HG02642 (cell line): ENCODE results near the gene STX5.
"Not testable (repeated sequence)": the region's sequence is repeated elsewhere in the genome, so short reads cannot be mapped to it uniquely, and the experiment has no call there.

Source experiments
- ATAC-seq: cut with Tn5 transposase; IDR thresholded peaks from one replicate; pipeline ENCODE4 v1.9.1; 2021; ENCODE audit warnings: mild to moderate bottlenecking; ENCODE audit not compliant: unreplicated experiment, poor library complexity

STX5 gene

GRCh38 chr11:62854825-62855570, 23.1 kb upstream of the STX5 start:
- ATAC-seq, result no peak

GRCh38 chr11:62854013-62854824, 22.4 kb upstream of the STX5 start:
- ATAC-seq, result no peak

GRCh38 chr11:62853279-62853965, 21.6 kb upstream of the STX5 start:
- ATAC-seq, result no peak

DNA sequence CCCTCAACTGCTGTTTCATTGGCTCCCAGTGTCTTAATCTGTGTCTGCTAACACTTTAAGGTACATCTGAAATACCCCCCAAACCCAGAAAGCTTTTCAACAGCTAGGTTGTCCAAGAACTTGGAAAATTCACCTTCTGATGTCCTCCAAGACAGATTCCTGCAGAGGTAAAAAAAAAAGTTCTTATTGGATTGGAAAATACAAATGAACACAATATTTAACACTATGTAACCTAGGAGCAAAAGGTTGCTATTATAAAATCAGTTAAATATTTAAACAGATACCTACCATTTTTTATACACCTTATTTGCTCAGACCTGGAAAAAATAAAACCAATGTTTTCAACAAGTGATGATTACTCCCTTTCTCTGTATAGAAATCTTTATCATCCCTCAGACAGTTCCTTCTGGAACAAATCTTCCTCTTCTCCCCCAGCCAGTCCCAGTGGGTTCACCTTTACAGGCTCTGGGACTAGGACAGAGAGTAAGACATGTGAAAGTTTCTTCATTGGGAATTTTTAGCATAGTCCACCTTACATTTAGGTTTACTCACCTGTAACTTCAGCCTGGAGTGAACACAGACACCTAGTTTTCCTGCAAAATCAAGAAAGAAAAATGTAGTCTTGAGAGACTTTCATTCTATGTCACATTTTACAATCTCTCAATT, 20.8 kb upstream of the STX5 start:
- no peak for ATAC-seq

GRCh38 chr11:62851807-62852522, 20.1 kb upstream of the STX5 start:
- ATAC-seq, result no peak

DNA sequence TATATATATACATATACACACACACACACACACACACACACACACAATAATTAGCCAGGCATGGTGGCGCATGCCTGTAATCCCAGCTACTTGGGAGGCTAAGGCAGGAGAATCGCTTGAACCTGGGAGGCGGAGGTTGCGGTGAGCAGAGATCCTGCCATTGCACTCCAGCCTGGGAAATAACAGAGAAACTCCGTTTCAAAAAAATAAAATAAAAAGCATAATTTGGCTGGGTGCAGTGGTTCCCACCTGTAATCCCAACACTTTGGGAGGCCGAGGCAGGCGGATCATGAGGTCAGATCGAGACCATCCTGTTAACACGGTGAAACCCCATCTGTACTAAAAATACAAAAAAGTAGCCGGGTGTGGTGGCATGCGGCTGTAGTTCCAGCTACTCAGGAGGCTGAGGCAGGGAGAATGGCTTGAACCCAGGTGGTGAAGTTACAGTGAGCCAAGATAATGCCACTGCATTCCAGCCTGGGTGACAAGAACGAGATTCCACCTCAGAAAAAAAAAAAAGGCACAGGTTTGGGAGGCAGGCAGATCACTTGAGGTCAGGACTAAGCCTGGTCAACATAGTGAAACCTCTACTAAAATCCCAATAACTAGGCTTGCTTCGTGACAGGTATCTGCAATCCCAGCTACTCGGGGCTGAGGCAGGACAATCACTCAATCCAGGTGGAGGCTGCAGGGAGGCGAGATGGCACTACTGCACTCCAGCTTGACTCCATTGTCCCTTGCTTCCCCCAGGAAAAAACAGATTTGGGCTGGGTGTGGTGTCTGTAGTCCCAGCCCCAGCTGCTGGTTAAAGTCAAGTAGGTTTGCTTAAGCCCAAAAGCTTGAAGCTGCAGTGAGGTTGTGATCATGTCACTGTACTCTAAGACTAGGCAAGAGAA, 19.3 kb upstream of the STX5 start:
- ATAC-seq, result no peak

GRCh38 chr11:62847767-62848314, 16.0 kb upstream of the STX5 start:
- no peak for ATAC-seq

DNA sequence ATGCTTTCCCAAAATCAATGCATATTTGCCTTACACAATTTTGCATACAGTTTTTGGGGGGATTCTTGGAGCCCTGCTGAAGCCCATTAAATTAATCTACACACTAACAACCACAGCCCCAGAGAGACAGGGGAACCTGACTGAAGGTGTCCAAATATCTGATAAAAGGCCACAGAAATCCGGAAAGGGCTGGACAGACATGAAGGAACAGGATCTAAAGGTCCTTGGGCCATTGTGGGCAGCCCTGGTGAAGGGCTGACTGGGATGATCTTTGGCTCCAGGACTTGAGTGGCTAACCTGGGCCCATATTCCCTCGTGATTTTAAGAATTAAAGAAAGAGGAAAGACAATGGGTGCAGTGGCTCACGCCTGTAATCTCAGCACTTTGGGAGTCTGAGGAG, 14.3 kb upstream of the STX5 start:
- no peak for ATAC-seq

DNA sequence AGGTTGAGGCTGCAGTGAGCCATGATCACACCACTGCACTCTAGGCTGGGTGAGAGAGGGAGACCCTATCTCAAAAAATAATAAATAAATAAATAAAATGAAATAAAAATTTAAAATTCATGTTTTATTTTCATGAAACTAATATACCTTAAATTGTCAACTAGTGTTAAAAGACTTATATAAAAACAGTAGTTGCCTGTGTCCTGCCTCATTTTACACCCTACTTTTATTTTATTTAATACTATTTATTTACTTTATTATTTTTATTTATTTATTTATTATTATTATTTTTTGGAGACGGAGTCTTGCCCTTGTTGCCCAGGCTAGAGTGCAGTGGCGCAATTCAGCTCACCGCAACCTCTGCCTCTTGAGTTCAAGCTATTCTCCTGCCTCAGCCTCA, 12.3 kb upstream of the STX5 start:
- no peak for ATAC-seq

GRCh38 chr11:62843466-62843865, 11.6 kb upstream of the STX5 start:
- ATAC-seq, result no peak

GRCh38 chr11:62842891-62843290, 11.0 kb upstream of the STX5 start:
- not testable (repeated sequence) for ATAC-seq

GRCh38 chr11:62842171-62842741, 10.4 kb upstream of the STX5 start:
- no peak for ATAC-seq

GRCh38 chr11:62841361-62842170, 9.7 kb upstream of the STX5 start:
- ATAC-seq, result peak; percentile 50

- ATAC-seq, result peak; percentile 19
These were observed 9.0 kb upstream of the STX5 start for GRCh38 chr11:62840721-62841360.

GRCh38 chr11:62839050-62839945, 7.4 kb upstream of the STX5 start, which contains the start of gene WDR74:
TSS of gene WDR74 (minus strand) at chr11:62839590. CDS start at chr11:62839570, 20 bp downstream.
- peak; percentile 50 for ATAC-seq

GRCh38 chr11:62835336-62835735, 3.5 kb upstream of the STX5 start:
- ATAC-seq, result no peak
